Loucy (cell line): ENCODE data around the gene CRYBG3.
A peak's percentile ranks its signal among the peaks of the same experiment; 100 is the strongest.

Source experiments
- CTCF ChIP-seq: fragments of 200-600 bp; sonication (generic); conservative IDR thresholded peaks from 2 replicates; pipeline ENCODE4 v1.5.1; 2014; ENCODE audit warnings: mild to moderate bottlenecking, antibody characterized with exemption, low read length
- EZH2phosphoT487 ChIP-seq: fragments of 200-600 bp; IDR thresholded peaks from 2 replicates; pipeline ENCODE4 v1.6.1; 2018; ENCODE audit warnings: antibody characterized with exemption, mild to moderate bottlenecking, moderate library complexity, borderline replicate concordance

DNA sequence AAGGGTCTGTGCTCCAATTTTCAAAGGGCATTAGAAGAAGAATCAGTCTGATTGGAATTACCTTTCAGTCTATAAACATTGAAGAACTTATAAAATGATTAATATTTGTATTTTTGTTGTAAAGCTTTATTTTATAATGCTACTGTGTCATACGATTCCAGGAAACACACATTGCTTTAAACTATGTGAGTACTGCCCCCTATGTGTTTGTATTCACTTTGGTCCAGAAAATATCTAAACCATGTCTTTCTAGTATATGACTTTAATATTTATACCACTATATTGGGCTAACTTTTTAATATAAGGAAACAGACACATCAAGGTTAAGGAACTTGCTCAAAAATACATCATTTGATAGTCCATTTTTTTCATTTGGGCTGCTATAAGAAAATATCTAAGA, 153.7 kb downstream of the CRYBG3 start:
- TF ChIP-seq CTCF (peak; percentile 56), EZH2phosphoT487 (no peak)
